H9 (cell line): ENCODE results near the gene RUNX2. TPM values are rescaled to one million over a fixed set of nuclear protein-coding genes. Genes with fewer than 3 reads are reported as not detected.

Experiments
- DNase-seq: peaks from one replicate; pipeline ENCODE4 v3.0.0-alpha.2; 2017
- H2AFZ ChIP-seq: one replicate; pipeline ENCODE4 v1.6.1; 2013; ENCODE audit warnings: mild to moderate bottlenecking, low read length, control low read depth, moderate library complexity
- H2AK5ac ChIP-seq: 2 replicates; pipeline ENCODE4 v1.6.1; 2013; ENCODE audit warnings: low read length, control low read depth, mixed read lengths; ENCODE audit not compliant: insufficient read length
- H2BK120ac ChIP-seq: one replicate; pipeline ENCODE4 v1.6.1; 2013; ENCODE audit warnings: low read depth, mild to moderate bottlenecking, low read length, control low read depth, inconsistent platforms; ENCODE audit not compliant: poor library complexity, severe bottlenecking
- H2BK12ac ChIP-seq: 2 replicates; pipeline ENCODE4 v1.6.1; 2013; ENCODE audit warnings: low read length, control low read depth, mixed read lengths, low read depth; ENCODE audit not compliant: insufficient read length
- H2BK15ac ChIP-seq: 2 replicates; pipeline ENCODE4 v1.6.1; 2013; ENCODE audit warnings: low read depth, low read length, control low read depth
- H2BK20ac ChIP-seq: one replicate; pipeline ENCODE4 v1.6.1; 2013; ENCODE audit warnings: low read depth, mild to moderate bottlenecking, low read length, control low read depth, inconsistent platforms; ENCODE audit not compliant: poor library complexity, severe bottlenecking
- H2BK5ac ChIP-seq: 2 replicates; pipeline ENCODE4 v1.6.1; 2013; ENCODE audit warnings: low read length, control low read depth, mixed read lengths; ENCODE audit not compliant: insufficient read length
- H3K14ac ChIP-seq: 2 replicates; pipeline ENCODE4 v1.6.1; 2013; ENCODE audit warnings: low read length, control low read depth; ENCODE audit not compliant: insufficient read depth
- H3K18ac ChIP-seq: 2 replicates; pipeline ENCODE4 v1.6.1; 2013; ENCODE audit warnings: low read depth, mild to moderate bottlenecking, mixed read lengths, low read length, control low read depth; ENCODE audit not compliant: insufficient read length
- H3K23ac ChIP-seq: 2 replicates; pipeline ENCODE4 v1.6.1; 2013; ENCODE audit warnings: low read length, control low read depth, mixed read lengths, low read depth; ENCODE audit not compliant: insufficient read length
- H3K23me2 ChIP-seq: 2 replicates; pipeline ENCODE4 v1.6.1; 2013; ENCODE audit warnings: low read depth, mild to moderate bottlenecking, mixed read lengths, low read length, control low read depth; ENCODE audit not compliant: insufficient read length, poor library complexity, severe bottlenecking
- H3K27ac ChIP-seq: 2 replicates; pipeline ENCODE4 v1.5.1; 2013; ENCODE audit warnings: low read length, control low read depth, mixed read lengths, low read depth; ENCODE audit not compliant: insufficient read length
- H3K27me3 ChIP-seq: 2 replicates; pipeline ENCODE4 v1.6.1; 2013; ENCODE audit warnings: low read length, control low read depth, inconsistent platforms; ENCODE audit not compliant: insufficient read depth
- H3K4ac ChIP-seq: 2 replicates; pipeline ENCODE4 v1.6.1; 2013; ENCODE audit warnings: low read depth, mild to moderate bottlenecking, control low read depth, inconsistent platforms, low read length, moderate library complexity
- H3K4me1 ChIP-seq: 2 replicates; pipeline ENCODE4 v1.6.1; 2013; ENCODE audit warnings: low read length, control low read depth, inconsistent platforms; ENCODE audit not compliant: insufficient read depth
- H3K4me2 ChIP-seq: 2 replicates; pipeline ENCODE4 v1.6.1; 2013; ENCODE audit warnings: low read length, control low read depth, mixed read lengths; ENCODE audit not compliant: insufficient read length, insufficient read depth
- H3K56ac ChIP-seq: 2 replicates; pipeline ENCODE4 v1.6.1; 2013; ENCODE audit warnings: low read depth, mild to moderate bottlenecking, mixed read lengths, low read length, control low read depth; ENCODE audit not compliant: insufficient read length
- H3K79me1 ChIP-seq: 2 replicates; pipeline ENCODE4 v1.6.1; 2013; ENCODE audit warnings: low read depth, mild to moderate bottlenecking, moderate library complexity, low read length, control low read depth, inconsistent platforms; ENCODE audit not compliant: insufficient read depth, poor library complexity, severe bottlenecking
- H3K79me2 ChIP-seq: 2 replicates; pipeline ENCODE4 v1.6.1; 2013; ENCODE audit warnings: low read length, control low read depth, inconsistent platforms; ENCODE audit not compliant: insufficient read depth
- H3K9ac ChIP-seq: 2 replicates; pipeline ENCODE4 v1.6.1; 2013; ENCODE audit warnings: low read length, control low read depth, mixed read lengths; ENCODE audit not compliant: insufficient read length; ENCODE audit errors: extremely low read depth
- H3K9me3 ChIP-seq: one replicate; pipeline ENCODE4 v1.6.1; 2013; ENCODE audit warnings: low read depth, low read length, inconsistent platforms; ENCODE audit not compliant: control insufficient read depth
- H3T11ph ChIP-seq: one replicate; pipeline ENCODE4 v1.6.1; 2013; ENCODE audit warnings: mild to moderate bottlenecking, low read length, control low read depth, inconsistent platforms
- H4K20me1 ChIP-seq: one replicate; pipeline ENCODE4 v1.6.1; 2013; ENCODE audit not compliant: control insufficient read depth, insufficient read length, insufficient read depth
- H4K5ac ChIP-seq: 2 replicates; pipeline ENCODE4 v1.6.1; 2013; ENCODE audit warnings: low read depth, mild to moderate bottlenecking, mixed read lengths, low read length, control low read depth; ENCODE audit not compliant: insufficient read length
- H4K8ac ChIP-seq: replicated peaks from 2 replicates; pipeline ENCODE4 v1.6.1; 2013; ENCODE audit warnings: low read length, control low read depth, mixed read lengths, low read depth; ENCODE audit not compliant: insufficient read length
- H4K91ac ChIP-seq: 2 replicates; pipeline ENCODE4 v1.6.1; 2013; ENCODE audit warnings: low read depth, mild to moderate bottlenecking, moderate library complexity, mixed read lengths, low read length, control low read depth; ENCODE audit not compliant: insufficient read length
- H3K27ac Mint-ChIP-seq, 3 experiments: 2 replicates in 2 of 3; 3 replicates in 1 of 3; pipeline ENCODE4 v1.8.0; 2020 to 2021; ENCODE audit warnings: mixed read lengths in 3 of 3, mild to moderate bottlenecking in 1 of 3, moderate library complexity in 1 of 3
- H3K27me3 Mint-ChIP-seq: 2 replicates; pipeline ENCODE4 v1.8.0; 2021; ENCODE audit warnings: low read depth, mild to moderate bottlenecking, moderate library complexity, mixed read lengths
- H3K36me3 Mint-ChIP-seq, 3 experiments: 2 replicates in 2 of 3; 3 replicates in 1 of 3; pipeline ENCODE4 v1.8.0; 2020 to 2021; ENCODE audit warnings: low read depth in 3 of 3, mixed read lengths in 3 of 3; ENCODE audit not compliant: insufficient read depth in 1 of 3
- H3K4me1 Mint-ChIP-seq, 2 experiments: 2 replicates each; pipeline ENCODE4 v1.8.0; 2020; ENCODE audit warnings: mixed read lengths in 2 of 2
- H3K4me3 Mint-ChIP-seq, 2 experiments: 2 replicates in 1 of 2; 3 replicates in 1 of 2; pipeline ENCODE4 v1.8.0; 2020 to 2021; ENCODE audit warnings: mild to moderate bottlenecking in 2 of 2, mixed read lengths in 2 of 2, moderate library complexity in 1 of 2
- H3K9me3 Mint-ChIP-seq, 2 experiments: 2 replicates in 1 of 2; 3 replicates in 1 of 2; pipeline ENCODE4 v1.8.0; 2020; ENCODE audit warnings: mild to moderate bottlenecking in 2 of 2, mixed read lengths in 2 of 2, moderate library complexity in 1 of 2
- WGBS: extraction: QIAGEN DNeasy Blood & Tissue Kit; methylation state at CpG from one replicate; pipeline ENCODE4 v1.1.7; 2013; ENCODE audit warnings: missing lambda C conversion rate, low lambda C conversion rate, mixed read lengths; ENCODE audit not compliant: insufficient read length; ENCODE audit errors: extremely low coverage; 5-methylcytosine and 5-hydroxymethylcytosine counted together
- total RNA-seq: library from RNA; stranded (reverse); gene quantifications from 2 replicates; pipeline ENCODE4 v1.2.1, GENCODE V29; 2021
- TF ChIP-seq, protein P1 (sequence below): fragments of 200-600 bp; sonication (generic); conservative IDR thresholded peaks from 3 replicates; pipeline ENCODE4 v1.8.0; 2021; ENCODE audit warnings: antibody characterized with exemption, mild to moderate bottlenecking

The RUNX2 gene
- total RNA-seq, 1 experiment from 2014 or later = 0.15 TPM

DNA sequence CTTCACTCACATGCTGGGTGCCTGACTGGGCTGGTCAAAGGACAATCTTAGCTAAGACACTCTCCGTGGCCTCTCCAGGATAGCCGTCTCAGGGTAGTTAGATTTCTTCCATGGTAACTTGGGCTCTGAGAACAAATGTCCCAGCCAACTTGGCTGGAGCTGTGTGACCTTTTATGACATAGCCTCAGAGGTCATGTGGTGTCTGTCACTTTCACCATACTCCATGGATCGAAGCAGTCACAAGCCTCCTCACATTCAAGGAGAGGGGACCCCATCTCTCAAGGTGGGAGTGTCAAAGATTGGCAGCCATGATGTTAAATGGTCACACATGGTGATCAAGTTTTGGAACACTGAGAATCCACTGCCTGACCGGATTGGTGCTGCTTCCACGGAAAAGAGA, 240.5 kb downstream of the RUNX2 start:
- Histone ChIP-seq H2BK20ac (no peak overlapping the region), H3K79me1 (no peaks in the 10 kb centered on the region)
- TF ChIP-seq, protein P1, sequence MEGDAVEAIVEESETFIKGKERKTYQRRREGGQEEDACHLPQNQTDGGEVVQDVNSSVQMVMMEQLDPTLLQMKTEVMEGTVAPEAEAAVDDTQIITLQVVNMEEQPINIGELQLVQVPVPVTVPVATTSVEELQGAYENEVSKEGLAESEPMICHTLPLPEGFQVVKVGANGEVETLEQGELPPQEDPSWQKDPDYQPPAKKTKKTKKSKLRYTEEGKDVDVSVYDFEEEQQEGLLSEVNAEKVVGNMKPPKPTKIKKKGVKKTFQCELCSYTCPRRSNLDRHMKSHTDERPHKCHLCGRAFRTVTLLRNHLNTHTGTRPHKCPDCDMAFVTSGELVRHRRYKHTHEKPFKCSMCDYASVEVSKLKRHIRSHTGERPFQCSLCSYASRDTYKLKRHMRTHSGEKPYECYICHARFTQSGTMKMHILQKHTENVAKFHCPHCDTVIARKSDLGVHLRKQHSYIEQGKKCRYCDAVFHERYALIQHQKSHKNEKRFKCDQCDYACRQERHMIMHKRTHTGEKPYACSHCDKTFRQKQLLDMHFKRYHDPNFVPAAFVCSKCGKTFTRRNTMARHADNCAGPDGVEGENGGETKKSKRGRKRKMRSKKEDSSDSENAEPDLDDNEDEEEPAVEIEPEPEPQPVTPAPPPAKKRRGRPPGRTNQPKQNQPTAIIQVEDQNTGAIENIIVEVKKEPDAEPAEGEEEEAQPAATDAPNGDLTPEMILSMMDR = no peak

More for the DNA sequence above, 240.5 kb downstream of the RUNX2 start:
- Histone ChIP-seq H2BK120ac (no peak overlapping the region), H3K79me2 (no peaks in the 10 kb centered on the region), H3K4me2 (no peak overlapping the region), H4K20me1 (no peaks in the 10 kb centered on the region), H3K23me2 (no peaks in the 10 kb centered on the region), H3K27ac (no peak overlapping the region), H3K18ac (no peak overlapping the region), H2AFZ (no peak overlapping the region), H3K9ac (no peak overlapping the region), H4K8ac (no peak overlapping the region), H3K23ac (no peak overlapping the region), H3K14ac (no peak overlapping the region), H3K4ac (no peak overlapping the region), H3K4me1 (no peaks in the 10 kb centered on the region), H4K5ac (no peak overlapping the region), H4K91ac (no peak overlapping the region), H3T11ph (no peak overlapping the region), H2BK15ac (no peak overlapping the region), H2BK12ac (no peak overlapping the region), H2BK5ac (no peak overlapping the region), H2AK5ac (no peak overlapping the region), H3K9me3 (no peaks in the 10 kb centered on the region), H3K27me3 (no peaks in the 10 kb centered on the region), H3K56ac (no peak overlapping the region)
- Mint-ChIP-seq H3K4me3 (no peak overlapping the region), H3K9me3 (no peaks in the 10 kb centered on the region), H3K27ac (no peak overlapping the region), H3K4me1 (peaks cover 7% of the 10 kb centered on the region in 2 experiments; a peak in 3 of 4 replicates), H3K27me3 (peaks cover 34% of the 10 kb centered on the region), H3K36me3 (no peaks in the 10 kb centered on the region)
- no CpG with 5 or more reads among the region's 5 CpGs for WGBS
- DNase-seq = no peak
